GM12872 (cell line): Measurements from ENCODE around the gene SNX2.

Experiments used
- CTCF ChIP-seq: IDR thresholded peaks from 3 replicates; pipeline ENCODE4 v1.5.1; 2011; ENCODE audit warnings: low read depth, mild to moderate bottlenecking, low read length, moderate library complexity; ENCODE audit not compliant: insufficient read depth

The SNX2 gene

GRCh38 chr5:122815218-122815767 lies 40.4 kb downstream of the SNX2 start:
- no peak for TF ChIP-seq CTCF

- no peak for TF ChIP-seq CTCF
These were observed 41.9 kb downstream of the SNX2 start for GRCh38 chr5:122816756-122817155.

- no peak for TF ChIP-seq CTCF
These were observed 57.1 kb downstream of the SNX2 start for GRCh38 chr5:122831984-122832383.

GRCh38 chr5:122835681-122836080 lies 60.8 kb downstream of the SNX2 start:
- no peak for TF ChIP-seq CTCF

- TF ChIP-seq CTCF = no peak
These were observed 62.1 kb downstream of the SNX2 start for GRCh38 chr5:122836947-122837346.

- TF ChIP-seq CTCF = no peak
These were observed 64.9 kb downstream of the SNX2 start for GRCh38 chr5:122839731-122840130.

- no peak for TF ChIP-seq CTCF
These were observed 67.2 kb downstream of the SNX2 start for GRCh38 chr5:122842016-122842580.
